Mucosa of rectum (tissue), 2 donors: ENCODE measurements around the gene SRGN.

Experiments used
- H3K27ac ChIP-seq, 2 donors: one replicate each; pipeline ENCODE4 v1.7.0; 2013; ENCODE audit warnings: inconsistent platforms in 2 of 2, low read depth in 2 of 2, low read length in 2 of 2
- H3K27me3 ChIP-seq, 2 donors: one replicate each; pipeline ENCODE4 v1.7.0; 2013; ENCODE audit warnings: low read length in 2 of 2; ENCODE audit not compliant: control insufficient read depth in 2 of 2, insufficient read depth in 2 of 2
- H3K36me3 ChIP-seq, 2 donors: one replicate each; pipeline ENCODE4 v1.7.0; 2013; ENCODE audit warnings: low read length in 2 of 2; ENCODE audit not compliant: control insufficient read depth in 2 of 2, insufficient read depth in 2 of 2
- H3K4me1 ChIP-seq, 2 donors: one replicate each; pipeline ENCODE4 v1.7.0; 2013; ENCODE audit warnings: low read length in 2 of 2, mild to moderate bottlenecking in 1 of 2; ENCODE audit not compliant: control insufficient read depth in 2 of 2, insufficient read depth in 2 of 2
- H3K4me3 ChIP-seq, 2 donors: one replicate each; pipeline ENCODE4 v1.7.0; 2013; ENCODE audit warnings: low read length in 2 of 2
- H3K9ac ChIP-seq, 2 donors: one replicate each; pipeline ENCODE4 v1.7.0; 2013; ENCODE audit warnings: low read length in 2 of 2, low read depth in 1 of 2, mild to moderate bottlenecking in 1 of 2
- H3K9me3 ChIP-seq, 2 donors: one replicate each; pipeline ENCODE4 v1.7.0; 2013; ENCODE audit warnings: low read length in 2 of 2; ENCODE audit not compliant: control insufficient read depth in 2 of 2
- donor health status: healthy.
- donor health status: Normal muscosa, but diverticular disease.

Gene SRGN

GRCh38 chr10:69089638-69090599 is 2.0 kb downstream of the SRGN start:
- Histone ChIP-seq H3K4me3 (peak overlapping the region; percentile 10 to 83), H3K36me3 (no peaks in the 10 kb centered on the region), H3K27ac (peak overlapping the region; percentile 87 to 88), H3K27me3 (peaks cover 0 to 2% of the 10 kb centered on the region in 2 donors), H3K9me3 (no peaks in the 10 kb centered on the region), H3K4me1 (peaks cover 3 to 6% of the 10 kb centered on the region in 2 donors), H3K9ac (peak overlapping the region; percentile 36 to 44)

GRCh38 chr10:69090685-69091084 is 2.8 kb downstream of the SRGN start:
- peak overlapping the region; percentile 36 to 52 for H3K9ac ChIP-seq
- H3K27ac ChIP-seq, result peak overlapping the region; percentile 87 to 88
- H3K4me3 ChIP-seq, result peak overlapping the region in 1 of 2 donors; percentile 66
- no peaks in the 10 kb centered on the region for H3K36me3 ChIP-seq
- no peaks in the 10 kb centered on the region for H3K9me3 ChIP-seq
- H3K4me1 ChIP-seq, result peaks cover 3 to 6% of the 10 kb centered on the region in 2 donors
- peaks cover 0 to 2% of the 10 kb centered on the region in 2 donors for H3K27me3 ChIP-seq

- Histone ChIP-seq H3K4me1 (peaks cover under 1 to 2% of the 10 kb centered on the region in 2 donors), H3K27ac (peak overlapping the region; percentile 87 to 88), H3K4me3 (peak overlapping the region in 1 of 2 donors; percentile 66)
These were observed 3.3 kb downstream of the SRGN start for GRCh38 chr10:69091143-69091651.

GRCh38 chr10:69092959-69093850 is 5.3 kb downstream of the SRGN start:
- H3K27me3 ChIP-seq, result no peaks in the 10 kb centered on the region
- H3K9me3 ChIP-seq, result no peaks in the 10 kb centered on the region
- H3K36me3 ChIP-seq, result no peaks in the 10 kb centered on the region
- H3K4me1 ChIP-seq, result no peaks in the 10 kb centered on the region
- no peak overlapping the region for H3K4me3 ChIP-seq
- H3K9ac ChIP-seq, result no peak overlapping the region
- peak overlapping the region in 1 of 2 donors; percentile 39 for H3K27ac ChIP-seq

More at GRCh38 chr10:69091143-69091651, 3.3 kb downstream of the SRGN start:
- H3K27me3 ChIP-seq, result peaks cover 0 to 2% of the 10 kb centered on the region in 2 donors
- no peaks in the 10 kb centered on the region for H3K36me3 ChIP-seq
- no peak overlapping the region for H3K9ac ChIP-seq
- H3K9me3 ChIP-seq, result no peaks in the 10 kb centered on the region

GRCh38 chr10:69093933-69094332 is 6.0 kb downstream of the SRGN start:
- H3K4me1 ChIP-seq, result no peaks in the 10 kb centered on the region
- no peaks in the 10 kb centered on the region for H3K36me3 ChIP-seq
- no peak overlapping the region for H3K4me3 ChIP-seq
- no peaks in the 10 kb centered on the region for H3K9me3 ChIP-seq
- H3K9ac ChIP-seq, result no peak overlapping the region
- no peak overlapping the region for H3K27ac ChIP-seq
- H3K27me3 ChIP-seq, result no peaks in the 10 kb centered on the region

GRCh38 chr10:69096045-69096444 is 8.1 kb downstream of the SRGN start:
- Histone ChIP-seq H3K36me3 (no peaks in the 10 kb centered on the region), H3K4me1 (no peaks in the 10 kb centered on the region)

GRCh38 chr10:69097729-69098128 is 9.8 kb downstream of the SRGN start:
- H3K4me1 ChIP-seq, result no peaks in the 10 kb centered on the region

More at GRCh38 chr10:69096045-69096444, 8.1 kb downstream of the SRGN start:
- Histone ChIP-seq H3K9ac (no peak overlapping the region), H3K4me3 (no peak overlapping the region), H3K9me3 (no peaks in the 10 kb centered on the region), H3K27me3 (no peaks in the 10 kb centered on the region), H3K27ac (no peak overlapping the region)

GRCh38 chr10:69100136-69100872 is 12.4 kb downstream of the SRGN start:
- Histone ChIP-seq H3K27me3 (no peaks in the 10 kb centered on the region), H3K36me3 (no peaks in the 10 kb centered on the region), H3K9me3 (no peaks in the 10 kb centered on the region), H3K27ac (no peak overlapping the region), H3K9ac (no peak overlapping the region), H3K4me1 (no peaks in the 10 kb centered on the region), H3K4me3 (no peak overlapping the region)

More at GRCh38 chr10:69097729-69098128, 9.8 kb downstream of the SRGN start:
- H3K9me3 ChIP-seq, result no peaks in the 10 kb centered on the region
- no peaks in the 10 kb centered on the region for H3K36me3 ChIP-seq
- H3K9ac ChIP-seq, result no peak overlapping the region
- H3K27me3 ChIP-seq, result no peaks in the 10 kb centered on the region
- H3K4me3 ChIP-seq, result no peak overlapping the region
- no peak overlapping the region for H3K27ac ChIP-seq

GRCh38 chr10:69101451-69102095 is 13.7 kb downstream of the SRGN start:
- Histone ChIP-seq H3K9ac (no peak overlapping the region), H3K36me3 (no peaks in the 10 kb centered on the region), H3K9me3 (no peaks in the 10 kb centered on the region), H3K4me3 (no peak overlapping the region), H3K4me1 (no peaks in the 10 kb centered on the region), H3K27ac (no peak overlapping the region), H3K27me3 (no peaks in the 10 kb centered on the region)
